ENCODE results near the gene ARSH. TPM values are rescaled to one million over a fixed set of nuclear protein-coding genes. Genes with fewer than 3 reads are reported as not detected.
A peak's percentile ranks its signal among the peaks of the same experiment; 100 is the strongest.
"Not testable (repeated sequence)": the region's sequence is repeated elsewhere in the genome, so short reads cannot be mapped to it uniquely, and the experiment has no call there.

The ARSH gene
- total RNA-seq: not detected

DNA sequence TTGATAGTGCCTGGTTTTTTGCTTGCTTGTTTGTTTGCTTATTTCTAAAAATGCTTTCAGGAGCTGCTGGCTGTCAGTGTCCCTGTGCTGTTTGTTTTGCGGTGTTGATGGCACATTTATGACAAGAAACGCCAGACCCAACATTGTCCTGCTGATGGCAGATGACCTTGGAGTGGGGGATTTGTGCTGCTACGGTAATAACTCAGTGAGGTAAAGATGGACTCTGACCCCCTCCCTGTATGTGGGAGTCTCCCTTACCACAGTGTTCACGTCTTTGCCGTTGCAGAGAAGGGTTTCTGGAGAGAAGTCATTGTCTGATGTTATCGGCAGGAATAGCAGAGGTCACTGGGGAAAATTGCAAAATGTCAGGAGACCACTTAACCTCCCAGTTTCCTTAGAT, at the start of gene ARSH:
Gene ARSH, plus strand, starts transcription at position 52 of the 400 bp plus-strand sequence. Its CDS starts 67 bp downstream, at position 119.
- TF ChIP-seq EP300 (IDR thresholded peaks at IDR 0.05) (no peak), POLR2A (IDR thresholded peaks at IDR 0.05) (no peak)
- TF ChIP-seq, protein P1, sequence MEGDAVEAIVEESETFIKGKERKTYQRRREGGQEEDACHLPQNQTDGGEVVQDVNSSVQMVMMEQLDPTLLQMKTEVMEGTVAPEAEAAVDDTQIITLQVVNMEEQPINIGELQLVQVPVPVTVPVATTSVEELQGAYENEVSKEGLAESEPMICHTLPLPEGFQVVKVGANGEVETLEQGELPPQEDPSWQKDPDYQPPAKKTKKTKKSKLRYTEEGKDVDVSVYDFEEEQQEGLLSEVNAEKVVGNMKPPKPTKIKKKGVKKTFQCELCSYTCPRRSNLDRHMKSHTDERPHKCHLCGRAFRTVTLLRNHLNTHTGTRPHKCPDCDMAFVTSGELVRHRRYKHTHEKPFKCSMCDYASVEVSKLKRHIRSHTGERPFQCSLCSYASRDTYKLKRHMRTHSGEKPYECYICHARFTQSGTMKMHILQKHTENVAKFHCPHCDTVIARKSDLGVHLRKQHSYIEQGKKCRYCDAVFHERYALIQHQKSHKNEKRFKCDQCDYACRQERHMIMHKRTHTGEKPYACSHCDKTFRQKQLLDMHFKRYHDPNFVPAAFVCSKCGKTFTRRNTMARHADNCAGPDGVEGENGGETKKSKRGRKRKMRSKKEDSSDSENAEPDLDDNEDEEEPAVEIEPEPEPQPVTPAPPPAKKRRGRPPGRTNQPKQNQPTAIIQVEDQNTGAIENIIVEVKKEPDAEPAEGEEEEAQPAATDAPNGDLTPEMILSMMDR (IDR thresholded peaks at IDR 0.05): no peak
- H3K27ac ChIP-seq: no peak within 1 kb of the TSS
- H3K36me3 ChIP-seq: no peaks in the 10 kb centered on the region
- peaks cover 0 to 17% (median 3%) of the 10 kb centered on the region in 4 donors for H3K9me3 ChIP-seq
- no peaks in the 10 kb centered on the region for H3K27me3 ChIP-seq
- H3K4me3 ChIP-seq: no peak within 1 kb of the TSS
- WGBS, 2 donors: 49 to 58% methylated on average over 6 of the region's 6 CpGs
- no peaks in the 10 kb centered on the region for H3K4me1 ChIP-seq
- DNase-seq (ENCODE audit: low spot score in 2 of 2): no peak

- no peak overlapping the region for H3K4me3 ChIP-seq
- no peaks in the 10 kb centered on the region for H3K4me1 ChIP-seq
- H3K27me3 ChIP-seq: no peaks in the 10 kb centered on the region
- TF ChIP-seq POLR2A (IDR thresholded peaks at IDR 0.05) (no peak), EP300 (IDR thresholded peaks at IDR 0.05) (no peak)
- TF ChIP-seq, protein P1 (IDR thresholded peaks at IDR 0.05): no peak
- H3K27ac ChIP-seq: no peak overlapping the region
- 86 to 97% methylated on average over 6 to 9 of the region's 9 CpGs for WGBS, 2 donors
- no peak for DNase-seq (ENCODE audit: low spot score in 2 of 2)
- H3K36me3 ChIP-seq: no peaks in the 10 kb centered on the region
- no peaks in the 10 kb centered on the region for H3K9me3 ChIP-seq
Observed at GRCh38 chrX:2958199-2958598, 48.1 kb upstream of the ARSH start.

- TF ChIP-seq EP300 (IDR thresholded peaks at IDR 0.05): no peak
- 84 to 90% methylated on average over 14 of the region's 14 CpGs for WGBS, 2 donors
- no peak for DNase-seq (ENCODE audit: low spot score in 2 of 2)
- Histone ChIP-seq H3K36me3 (no peaks in the 10 kb centered on the region), H3K9me3 (no peaks in the 10 kb centered on the region), H3K4me3 (no peak overlapping the region), H3K27me3 (no peaks in the 10 kb centered on the region), H3K27ac (no peak overlapping the region), H3K4me1 (no peaks in the 10 kb centered on the region)
Observed at GRCh38 chrX:2960861-2961515, 45.4 kb upstream of the ARSH start.

DNA sequence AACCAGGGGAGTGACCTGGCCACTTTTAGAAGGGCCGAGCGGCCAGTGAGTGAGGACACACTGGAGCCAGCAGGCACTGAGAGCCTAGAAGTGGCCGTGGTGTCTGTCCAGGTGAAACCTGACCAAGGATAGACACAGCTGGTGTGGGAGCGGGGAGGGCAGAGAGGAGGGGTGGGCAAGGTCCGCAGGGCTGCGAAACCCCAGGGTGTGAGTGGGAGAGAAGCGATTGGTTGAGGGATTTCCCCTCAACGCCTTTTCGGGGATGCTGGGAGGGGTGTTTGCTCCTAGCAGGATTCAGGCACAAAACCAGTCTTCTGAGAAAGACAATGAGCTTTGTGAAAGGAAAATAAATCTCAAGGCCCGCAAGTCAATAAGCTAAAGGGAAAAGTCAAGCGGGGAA, 44.0 kb upstream of the ARSH start:
- Histone ChIP-seq H3K36me3 (no peaks in the 10 kb centered on the region), H3K27ac (no peak overlapping the region), H3K9me3 (no peaks in the 10 kb centered on the region), H3K27me3 (no peaks in the 10 kb centered on the region), H3K4me1 (no peaks in the 10 kb centered on the region), H3K4me3 (no peak overlapping the region)
- DNase-seq (ENCODE audit: low spot score in 2 of 2): no peak
- WGBS, 2 donors: 69 to 73% methylated on average over 11 of the region's 11 CpGs
- TF ChIP-seq POLR2A (IDR thresholded peaks at IDR 0.05): no peak
- TF ChIP-seq, protein P1 (IDR thresholded peaks at IDR 0.05): no peak
- no peak for TF ChIP-seq EP300 (IDR thresholded peaks at IDR 0.05)

GRCh38 chrX:2963449-2963848, 42.9 kb upstream of the ARSH start:
- not testable (repeated sequence) for H3K27ac ChIP-seq; DNase-seq (ENCODE audit: low spot score in 2 of 2); H3K27me3 ChIP-seq; H3K4me1 ChIP-seq; H3K36me3 ChIP-seq; H3K9me3 ChIP-seq; H3K4me3 ChIP-seq
- 92% methylated on average over 7 of the region's 7 CpGs for WGBS, 2 donors

- not testable (repeated sequence) for H3K4me3 ChIP-seq; H3K36me3 ChIP-seq; H3K9me3 ChIP-seq; DNase-seq (ENCODE audit: low spot score in 2 of 2); H3K27me3 ChIP-seq; H3K4me1 ChIP-seq
- WGBS, 2 donors: 41 to 46% methylated on average over 13 to 16 of the region's 16 CpGs
- peak overlapping the region in 2 of 4 donors; percentile 24 to 36 for H3K27ac ChIP-seq
Observed at GRCh38 chrX:2963992-2964794, 42.2 kb upstream of the ARSH start.
